Measurements from ENCODE around the gene RPS6KA5. TPM values are rescaled to one million over a fixed set of nuclear protein-coding genes. Genes with fewer than 3 reads are reported as not detected.

Gene RPS6KA5
- total RNA-seq, 2 donors from 2014 or later: 15.2 to 19.2 TPM

DNA sequence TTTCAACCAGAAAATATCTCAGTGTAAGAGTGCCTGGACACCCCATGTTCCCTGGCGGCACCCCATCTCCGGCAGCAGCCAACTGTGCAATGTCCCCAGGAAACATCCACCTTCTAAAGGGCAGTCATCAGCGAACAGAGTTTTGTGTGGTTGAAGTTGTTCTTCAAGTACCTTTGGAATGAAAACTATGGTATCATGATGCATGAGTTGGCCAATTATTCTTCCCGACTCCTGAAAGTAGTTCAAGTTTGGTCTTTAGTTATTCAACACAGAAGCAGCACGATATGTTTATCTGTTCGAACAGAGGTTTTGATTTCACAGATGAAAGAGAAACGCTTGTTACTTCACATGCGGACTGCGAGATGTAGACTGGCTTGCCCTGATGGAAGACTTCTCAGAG, 223.1 kb downstream of the RPS6KA5 start:
- TF ChIP-seq, protein P1, sequence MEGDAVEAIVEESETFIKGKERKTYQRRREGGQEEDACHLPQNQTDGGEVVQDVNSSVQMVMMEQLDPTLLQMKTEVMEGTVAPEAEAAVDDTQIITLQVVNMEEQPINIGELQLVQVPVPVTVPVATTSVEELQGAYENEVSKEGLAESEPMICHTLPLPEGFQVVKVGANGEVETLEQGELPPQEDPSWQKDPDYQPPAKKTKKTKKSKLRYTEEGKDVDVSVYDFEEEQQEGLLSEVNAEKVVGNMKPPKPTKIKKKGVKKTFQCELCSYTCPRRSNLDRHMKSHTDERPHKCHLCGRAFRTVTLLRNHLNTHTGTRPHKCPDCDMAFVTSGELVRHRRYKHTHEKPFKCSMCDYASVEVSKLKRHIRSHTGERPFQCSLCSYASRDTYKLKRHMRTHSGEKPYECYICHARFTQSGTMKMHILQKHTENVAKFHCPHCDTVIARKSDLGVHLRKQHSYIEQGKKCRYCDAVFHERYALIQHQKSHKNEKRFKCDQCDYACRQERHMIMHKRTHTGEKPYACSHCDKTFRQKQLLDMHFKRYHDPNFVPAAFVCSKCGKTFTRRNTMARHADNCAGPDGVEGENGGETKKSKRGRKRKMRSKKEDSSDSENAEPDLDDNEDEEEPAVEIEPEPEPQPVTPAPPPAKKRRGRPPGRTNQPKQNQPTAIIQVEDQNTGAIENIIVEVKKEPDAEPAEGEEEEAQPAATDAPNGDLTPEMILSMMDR (IDR thresholded peaks at IDR 0.05): no peak
- H3K27me3 ChIP-seq: no peaks in the 10 kb centered on the region
- intact Hi-C loops (cut with DNase I): no loop called here
- H3K4me1 ChIP-seq: no peaks in the 10 kb centered on the region
- no peak overlapping the region for H3K27ac ChIP-seq
- no peak overlapping the region for H3K4me3 ChIP-seq
- no peak overlapping the region for H3K9ac ChIP-seq (ENCODE audit: low read depth in 2 of 2, low read length in 2 of 2)
- H3K36me3 ChIP-seq: no peaks in the 10 kb centered on the region
- no peak for DNase-seq
- no peaks in the 10 kb centered on the region for H3K9me3 ChIP-seq

DNA sequence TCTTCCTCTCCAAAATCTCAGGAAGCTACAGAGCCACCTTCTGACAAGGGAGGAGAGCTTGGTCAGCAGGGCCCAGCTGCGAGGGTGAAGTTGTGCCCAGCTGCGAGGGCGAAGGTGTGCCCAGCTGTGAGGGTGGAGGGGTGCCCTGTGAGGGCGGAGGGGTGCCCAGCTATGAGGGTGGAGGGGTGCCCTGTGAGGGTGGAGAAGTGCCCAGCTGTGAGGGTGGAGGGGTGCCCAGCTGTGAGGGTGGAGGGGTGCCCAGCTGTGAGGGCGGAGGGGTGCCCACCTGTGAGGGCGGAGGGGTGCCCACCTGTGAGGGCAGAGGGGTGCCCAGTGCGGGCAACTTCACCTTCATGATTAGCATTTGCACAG, 223.8 kb downstream of the RPS6KA5 start:
- H3K27me3 ChIP-seq: no peaks in the 10 kb centered on the region
- no peaks in the 10 kb centered on the region for H3K36me3 ChIP-seq
- no peaks in the 10 kb centered on the region for H3K4me1 ChIP-seq
- no peak overlapping the region for H3K9ac ChIP-seq (ENCODE audit: low read depth in 2 of 2, low read length in 2 of 2)
- H3K4me3 ChIP-seq: no peak overlapping the region
- no peak overlapping the region for H3K27ac ChIP-seq
- intact Hi-C loops (cut with DNase I): no loop called here
- TF ChIP-seq, protein P1 (IDR thresholded peaks at IDR 0.05): no peak
- DNase-seq: no peak
- no peaks in the 10 kb centered on the region for H3K9me3 ChIP-seq

DNA sequence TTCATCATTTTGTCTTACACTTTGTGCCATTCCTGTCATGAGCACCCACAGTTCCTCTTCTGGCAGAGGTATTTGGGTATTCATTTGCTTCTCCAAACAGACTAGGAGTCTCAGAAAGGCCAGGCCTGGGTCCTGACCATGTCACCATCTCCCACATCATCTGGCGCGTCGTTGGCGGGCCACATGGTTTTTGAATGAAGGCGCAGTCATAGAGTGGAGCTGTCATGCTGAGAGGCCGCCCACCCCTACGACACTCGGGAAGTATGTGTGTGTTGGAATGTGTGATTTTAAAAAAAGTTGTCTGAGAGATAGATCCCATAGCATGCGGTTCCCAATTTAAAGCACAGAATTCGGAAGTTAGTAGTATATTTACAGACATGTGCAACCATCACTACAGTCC, 228.6 kb downstream of the RPS6KA5 start:
- H3K4me3 ChIP-seq: no peak overlapping the region
- H3K36me3 ChIP-seq: no peaks in the 10 kb centered on the region
- no peak overlapping the region for H3K27ac ChIP-seq
- no peaks in the 10 kb centered on the region for H3K27me3 ChIP-seq
- no peak for DNase-seq
- H3K9ac ChIP-seq (ENCODE audit: low read depth in 2 of 2, low read length in 2 of 2): no peak overlapping the region
- TF ChIP-seq, protein P1 (IDR thresholded peaks at IDR 0.05): no peak
- H3K9me3 ChIP-seq: no peaks in the 10 kb centered on the region
- intact Hi-C loops (cut with DNase I): no loop called here
- no peaks in the 10 kb centered on the region for H3K4me1 ChIP-seq

DNA sequence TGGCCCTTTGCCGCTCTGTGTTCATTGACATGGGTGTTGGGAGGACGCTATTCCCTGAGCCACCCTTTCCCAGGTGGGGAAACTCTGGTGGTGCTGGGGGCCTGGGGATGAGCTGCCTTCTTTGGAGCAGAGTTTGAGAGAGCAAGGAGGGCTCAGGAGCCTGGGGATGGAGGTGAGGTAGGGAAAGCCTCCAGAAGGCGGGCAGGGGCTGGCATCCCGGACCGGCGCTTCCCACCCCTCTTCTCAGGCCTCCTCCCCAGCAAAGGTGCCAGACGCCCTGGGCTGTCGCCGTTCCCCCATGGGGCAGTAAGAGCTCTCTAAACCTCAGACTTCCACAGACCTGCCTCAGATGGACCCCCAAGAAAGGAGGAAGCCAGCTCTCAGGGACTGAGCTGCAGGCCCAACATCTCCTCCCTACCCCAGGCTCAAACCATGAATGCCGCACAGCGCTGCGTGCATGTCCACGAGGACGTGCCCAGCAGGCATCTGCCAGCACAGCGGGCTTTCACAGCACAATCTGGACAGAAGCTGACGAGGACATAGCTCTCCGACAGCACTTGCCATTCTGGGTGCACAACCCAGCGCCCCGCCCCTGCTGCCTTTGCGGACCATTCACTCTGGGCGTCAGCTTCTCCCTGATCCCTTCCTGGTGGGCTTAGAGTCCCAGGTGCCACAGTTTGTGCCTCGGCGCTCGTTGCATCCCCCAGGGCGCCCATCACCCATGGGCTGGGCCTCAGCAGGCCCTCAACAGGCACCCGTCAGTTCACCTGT, 229.3 kb downstream of the RPS6KA5 start:
- no peak overlapping the region for H3K4me3 ChIP-seq
- no peaks in the 10 kb centered on the region for H3K27me3 ChIP-seq
- TF ChIP-seq, protein P1 (IDR thresholded peaks at IDR 0.05): no peak
- intact Hi-C loops (cut with DNase I): no loop called here
- H3K4me1 ChIP-seq: no peaks in the 10 kb centered on the region
- DNase-seq: no peak
- H3K27ac ChIP-seq: no peak overlapping the region
- H3K9me3 ChIP-seq: no peaks in the 10 kb centered on the region
- no peaks in the 10 kb centered on the region for H3K36me3 ChIP-seq
- H3K9ac ChIP-seq (ENCODE audit: low read depth in 2 of 2, low read length in 2 of 2): no peak overlapping the region

DNA sequence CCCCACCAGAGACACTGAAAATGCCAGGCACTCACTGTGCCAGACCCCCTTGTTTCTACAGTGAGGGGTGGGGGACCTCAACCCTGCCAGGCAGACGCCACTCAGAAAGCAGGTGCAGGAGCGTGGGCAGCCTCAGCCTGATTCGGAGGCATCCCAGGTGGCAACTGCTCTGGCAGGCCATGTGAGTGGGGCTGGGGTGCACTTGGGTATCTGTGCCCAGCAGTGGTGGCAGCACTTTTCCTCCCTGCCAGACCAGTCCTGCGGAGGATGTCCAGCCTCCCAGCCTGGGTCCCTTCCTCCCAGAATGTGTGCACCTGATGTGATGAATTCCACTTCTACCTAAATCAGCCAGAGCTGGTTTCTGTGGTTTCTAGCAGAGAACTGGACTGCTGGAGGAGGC, 230.8 kb downstream of the RPS6KA5 start:
- H3K27me3 ChIP-seq: no peaks in the 10 kb centered on the region
- H3K4me1 ChIP-seq: no peaks in the 10 kb centered on the region
- DNase-seq: no peak
- H3K9ac ChIP-seq (ENCODE audit: low read depth in 2 of 2, low read length in 2 of 2): no peak overlapping the region
- TF ChIP-seq, protein P1 (IDR thresholded peaks at IDR 0.05): no peak
- H3K4me3 ChIP-seq: no peak overlapping the region
- H3K27ac ChIP-seq: no peak overlapping the region
- no peaks in the 10 kb centered on the region for H3K9me3 ChIP-seq
- H3K36me3 ChIP-seq: no peaks in the 10 kb centered on the region
- intact Hi-C loops (cut with DNase I): no loop called here

Data from colonic mucosa (tissue), 4 donors.